ENCODE results near the gene ULK3.

ULK3 gene

DNA sequence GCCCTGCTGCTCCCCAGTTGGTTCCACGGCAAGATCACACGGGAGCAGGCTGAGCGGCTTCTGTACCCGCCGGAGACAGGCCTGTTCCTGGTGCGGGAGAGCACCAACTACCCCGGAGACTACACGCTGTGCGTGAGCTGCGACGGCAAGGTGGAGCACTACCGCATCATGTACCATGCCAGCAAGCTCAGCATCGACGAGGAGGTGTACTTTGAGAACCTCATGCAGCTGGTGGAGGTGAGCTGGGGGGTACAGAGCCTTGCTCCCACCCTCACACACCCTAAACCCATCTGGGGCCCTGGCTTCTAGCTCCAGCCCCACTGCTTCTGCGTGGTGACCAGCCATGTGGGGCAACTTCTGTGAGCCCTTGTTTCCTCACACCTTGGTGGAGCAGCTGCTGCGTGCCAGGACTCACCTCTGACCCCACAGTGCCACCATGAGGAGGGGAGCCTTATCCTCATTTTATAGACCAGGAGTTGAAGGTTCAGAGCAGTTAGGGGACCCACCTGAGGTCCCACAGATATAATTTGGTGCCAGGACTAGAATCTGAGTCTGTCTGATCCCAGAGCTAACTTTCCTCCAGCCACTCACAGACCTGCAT lies 43.6 kb downstream of the ULK3 start:
- no peak for DNase-seq (ENCODE audit: low read depth in 2 of 2)

DNA sequence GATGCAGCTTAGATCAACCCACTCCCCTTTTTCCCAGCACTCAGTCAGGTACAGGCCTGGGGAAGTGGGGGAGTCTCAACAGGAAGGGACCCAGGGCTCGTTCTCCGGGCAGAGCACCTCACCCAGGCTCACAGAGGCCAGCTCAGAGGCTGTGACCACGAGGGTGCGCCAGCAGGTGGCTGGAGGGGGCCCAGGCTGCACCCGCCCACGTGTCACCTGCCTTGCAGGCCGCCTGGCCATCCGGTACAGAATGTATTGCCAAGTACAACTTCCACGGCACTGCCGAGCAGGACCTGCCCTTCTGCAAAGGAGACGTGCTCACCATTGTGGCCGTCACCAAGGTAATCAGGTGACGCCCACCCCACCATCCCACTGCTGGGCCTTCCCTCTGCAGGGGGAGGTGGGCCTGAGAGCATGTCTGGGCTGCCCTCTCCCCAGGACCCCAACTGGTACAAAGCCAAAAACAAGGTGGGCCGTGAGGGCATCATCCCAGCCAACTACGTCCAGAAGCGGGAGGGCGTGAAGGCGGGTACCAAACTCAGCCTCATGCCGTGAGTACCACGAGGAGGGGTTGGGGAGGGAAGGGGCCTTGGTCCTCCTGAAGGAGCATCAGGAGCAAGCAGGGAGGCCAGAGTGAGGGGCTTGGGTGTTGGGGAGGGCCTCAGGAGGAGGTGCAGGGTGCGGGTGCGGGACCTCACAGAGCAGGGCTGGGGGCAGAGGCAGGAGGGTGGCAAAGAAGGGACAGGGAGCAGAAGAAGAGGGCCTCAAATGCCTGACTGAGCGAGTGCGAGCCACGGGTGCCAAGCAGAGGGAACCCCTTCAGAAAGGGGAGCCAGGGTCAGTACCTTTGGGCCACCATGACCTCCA lies 44.3 kb downstream of the ULK3 start:
- no peak for DNase-seq (ENCODE audit: low read depth in 2 of 2)

DNA sequence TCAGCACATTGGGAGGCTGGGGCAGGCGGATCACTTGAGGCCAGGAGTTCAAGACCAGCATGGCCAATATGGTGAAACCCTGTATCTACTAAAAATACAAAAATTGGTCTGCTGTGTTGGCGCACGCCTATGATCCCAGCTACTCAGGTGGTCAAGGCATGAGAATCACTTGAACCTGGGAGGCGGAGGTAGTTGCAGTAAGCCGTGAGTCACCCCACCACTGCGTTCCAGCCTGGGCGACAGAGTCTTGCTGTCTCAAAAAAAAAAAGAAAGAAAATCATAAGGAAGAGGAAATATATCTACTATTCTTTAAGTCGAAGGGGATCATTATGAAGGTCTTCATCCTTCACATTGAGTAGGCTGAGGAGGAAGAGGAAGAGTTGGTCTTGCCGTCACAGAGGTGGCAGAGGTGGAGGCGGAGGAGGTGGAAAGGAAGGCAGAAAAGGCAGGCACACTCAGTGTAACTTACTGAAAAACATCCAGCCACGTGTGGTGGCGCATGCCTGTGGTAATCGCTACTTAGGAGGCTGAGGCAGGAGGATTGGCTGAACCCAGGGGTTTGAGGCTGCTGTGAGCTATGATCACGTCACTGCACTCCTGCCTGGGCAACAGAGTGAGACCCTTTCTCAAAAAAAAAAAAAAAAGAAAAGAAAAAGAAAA lies 46.9 kb downstream of the ULK3 start:
- no peak for DNase-seq (ENCODE audit: low read depth in 2 of 2)

DNA sequence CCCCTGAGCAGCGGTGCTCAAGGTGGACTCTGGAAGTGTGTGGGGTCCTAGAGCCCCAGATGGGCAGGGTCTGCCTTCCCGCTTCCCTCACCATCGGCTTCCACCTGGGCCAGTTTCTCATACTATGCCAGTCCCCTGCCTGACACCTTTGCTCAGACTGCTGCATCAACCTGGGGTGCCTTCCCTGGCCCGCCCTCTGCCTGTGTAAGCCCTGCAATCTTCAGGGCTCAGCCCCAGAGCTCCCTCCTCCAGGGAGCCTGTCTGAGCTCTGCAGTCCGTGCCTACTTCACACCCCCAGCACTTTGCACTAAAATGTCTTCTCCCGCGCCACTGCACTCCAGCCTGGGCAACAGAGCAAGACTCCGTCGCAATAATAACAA lies 48.0 kb downstream of the ULK3 start:
- DNase-seq (ENCODE audit: low read depth in 2 of 2) = no peak

DNA sequence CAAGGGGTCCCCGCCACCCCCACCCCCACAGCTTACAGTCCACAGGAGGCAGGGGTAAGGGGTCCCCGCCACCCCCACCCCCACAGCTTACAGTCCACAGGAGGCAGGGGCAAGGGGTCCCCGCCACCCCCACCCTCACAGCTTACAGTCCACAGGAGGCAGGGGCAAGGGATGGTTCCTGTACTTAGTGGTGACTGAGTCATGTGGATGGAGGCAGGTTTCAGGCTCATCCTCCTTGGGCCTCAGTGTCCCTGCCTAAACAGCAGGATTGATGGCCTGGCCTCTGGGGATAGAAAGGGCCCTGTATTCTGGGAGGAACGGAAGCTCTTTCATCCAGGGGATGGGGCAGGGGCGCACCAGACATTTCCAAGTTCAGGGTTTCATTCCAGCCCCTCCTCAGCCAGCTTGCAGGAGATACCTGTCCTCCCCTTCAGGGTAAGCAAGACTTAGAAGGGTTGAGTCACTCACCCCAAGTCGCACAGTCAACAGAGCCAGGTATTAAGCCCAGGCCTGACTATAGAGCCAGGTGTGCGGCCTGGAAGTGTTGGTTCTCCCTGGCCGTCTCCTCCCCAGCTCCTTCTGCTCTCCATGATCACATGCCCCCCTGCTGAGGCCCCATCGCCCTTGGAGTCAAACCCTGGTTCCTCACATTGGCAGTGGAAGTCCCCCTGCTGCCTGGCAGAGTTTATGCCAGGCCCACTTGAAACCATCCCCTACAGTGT lies 48.5 kb downstream of the ULK3 start:
- DNase-seq (ENCODE audit: low read depth in 2 of 2) = no peak

DNA sequence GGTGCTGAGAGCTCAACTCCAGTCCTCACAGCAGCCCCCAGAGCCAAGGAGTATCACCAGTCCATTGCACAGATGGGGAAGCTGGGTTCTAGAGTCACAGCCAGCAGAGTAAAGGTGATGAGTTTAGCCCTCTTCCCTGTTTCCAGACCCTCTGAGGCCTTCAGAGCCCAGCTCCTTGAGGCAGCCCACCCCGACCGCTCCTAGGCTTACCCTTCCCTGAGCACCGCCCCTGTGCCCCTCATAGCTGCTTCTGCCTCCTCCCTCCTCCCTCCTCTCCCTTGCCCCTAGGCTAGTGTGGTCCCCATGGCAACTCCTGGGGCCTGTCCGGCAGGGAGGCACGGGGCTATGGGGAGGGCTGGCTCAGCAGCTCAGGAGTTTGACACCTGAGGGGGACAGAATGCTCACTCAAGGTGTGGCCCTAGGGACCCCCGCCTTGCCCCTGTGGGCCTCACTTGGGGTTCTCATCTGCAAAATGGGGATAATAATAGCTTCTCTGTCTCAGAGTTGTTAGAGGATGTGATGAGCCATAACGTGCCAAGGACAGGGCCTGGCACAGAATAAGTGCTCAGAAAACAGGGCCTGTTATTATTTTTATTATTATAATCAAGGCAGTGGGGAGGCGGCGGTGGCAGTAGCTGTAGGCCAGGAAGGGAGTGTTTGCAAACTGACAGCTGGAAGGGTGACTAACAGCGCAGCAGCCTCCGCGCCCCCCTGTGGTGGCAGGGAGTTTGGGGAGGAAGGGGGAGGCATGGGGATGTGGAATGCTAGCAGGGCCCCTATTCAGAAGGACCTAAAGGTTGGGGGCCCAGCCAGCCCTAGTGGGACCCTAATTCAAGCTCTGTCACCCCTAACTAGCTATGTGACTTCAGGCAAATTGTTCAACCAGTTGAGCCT lies 49.6 kb downstream of the ULK3 start:
- DNase-seq (ENCODE audit: low read depth in 2 of 2) = peak; percentile 54 to 57

DNA sequence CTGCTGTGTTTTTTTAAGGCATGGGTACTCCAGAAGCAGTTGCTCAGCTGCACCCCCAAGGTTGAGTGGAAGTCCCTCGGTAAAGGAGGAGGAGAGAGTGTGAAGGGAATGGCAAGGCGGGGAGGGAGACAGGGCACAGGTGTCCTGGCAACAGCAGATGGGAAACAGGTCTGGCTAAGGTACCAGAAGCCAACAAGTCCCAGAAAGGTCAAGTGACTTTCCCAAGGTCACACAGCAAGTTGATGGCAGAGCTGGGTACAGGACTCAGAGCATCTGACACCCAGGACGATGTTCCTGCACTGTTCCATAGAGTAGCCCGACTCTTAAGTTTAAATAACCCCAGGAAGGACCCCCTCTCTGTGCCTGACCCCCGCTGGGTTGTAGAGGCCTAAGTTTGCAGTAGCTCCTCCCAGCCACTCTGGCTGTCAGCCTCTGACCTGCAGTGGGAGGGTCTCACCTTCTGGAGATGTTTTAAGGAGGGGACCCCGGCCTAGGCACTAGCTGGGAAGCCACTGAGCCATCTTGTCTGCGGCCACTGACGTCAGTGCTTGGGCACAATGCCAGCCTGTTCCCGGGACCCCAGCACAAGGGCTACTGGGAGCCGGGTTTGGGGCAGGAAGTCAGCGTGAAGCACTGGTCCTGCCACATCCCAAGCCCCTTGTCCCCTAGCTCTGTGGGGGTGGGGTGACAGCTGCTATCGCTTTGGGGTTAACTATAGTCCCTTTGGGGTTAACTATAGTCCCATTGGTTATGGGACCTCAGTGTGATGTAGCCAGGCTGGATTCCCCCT lies 50.5 kb downstream of the ULK3 start:
- DNase-seq (ENCODE audit: low read depth in 2 of 2) = no peak

DNA sequence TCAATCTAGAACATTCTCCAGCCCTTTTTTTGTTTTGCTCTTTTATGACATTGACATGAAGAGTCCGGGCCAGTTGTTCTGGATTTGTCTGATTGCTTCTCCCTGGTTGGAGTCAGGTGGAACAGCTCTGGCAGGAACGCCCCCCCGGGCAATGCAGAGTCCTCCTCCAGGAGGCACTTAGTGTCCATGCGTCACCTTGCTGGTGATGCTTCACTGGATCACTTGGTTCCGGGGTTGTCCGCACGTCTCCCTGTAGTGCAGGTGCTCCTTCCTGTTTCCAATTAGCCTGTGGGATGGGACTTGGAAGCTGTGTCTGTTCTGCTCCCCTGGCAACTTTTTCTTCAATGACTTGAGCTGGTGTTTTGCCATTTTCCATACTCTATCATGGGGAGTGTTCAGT lies 51.3 kb downstream of the ULK3 start:
- no peak for DNase-seq (ENCODE audit: low read depth in 2 of 2)

DNA sequence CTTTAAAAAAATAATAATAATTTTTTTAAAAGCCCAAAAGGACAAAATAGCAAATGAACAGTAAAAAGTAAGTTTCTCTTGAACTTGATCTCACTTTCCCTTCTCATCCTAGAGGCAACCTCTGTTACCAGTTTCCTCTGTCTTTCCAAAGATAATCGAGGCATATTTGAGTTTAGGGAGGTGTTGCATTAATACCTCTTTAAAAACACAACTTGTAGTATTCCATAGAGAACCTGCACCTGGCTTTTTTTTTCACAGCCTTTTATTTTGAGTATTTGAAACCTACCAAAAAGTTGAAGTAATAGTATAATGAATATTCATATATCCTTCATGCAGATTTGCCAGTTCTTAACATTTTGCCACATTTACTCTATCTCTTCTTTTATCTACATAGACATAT lies 51.9 kb downstream of the ULK3 start:
- no peak for DNase-seq (ENCODE audit: low read depth in 2 of 2)

DNA sequence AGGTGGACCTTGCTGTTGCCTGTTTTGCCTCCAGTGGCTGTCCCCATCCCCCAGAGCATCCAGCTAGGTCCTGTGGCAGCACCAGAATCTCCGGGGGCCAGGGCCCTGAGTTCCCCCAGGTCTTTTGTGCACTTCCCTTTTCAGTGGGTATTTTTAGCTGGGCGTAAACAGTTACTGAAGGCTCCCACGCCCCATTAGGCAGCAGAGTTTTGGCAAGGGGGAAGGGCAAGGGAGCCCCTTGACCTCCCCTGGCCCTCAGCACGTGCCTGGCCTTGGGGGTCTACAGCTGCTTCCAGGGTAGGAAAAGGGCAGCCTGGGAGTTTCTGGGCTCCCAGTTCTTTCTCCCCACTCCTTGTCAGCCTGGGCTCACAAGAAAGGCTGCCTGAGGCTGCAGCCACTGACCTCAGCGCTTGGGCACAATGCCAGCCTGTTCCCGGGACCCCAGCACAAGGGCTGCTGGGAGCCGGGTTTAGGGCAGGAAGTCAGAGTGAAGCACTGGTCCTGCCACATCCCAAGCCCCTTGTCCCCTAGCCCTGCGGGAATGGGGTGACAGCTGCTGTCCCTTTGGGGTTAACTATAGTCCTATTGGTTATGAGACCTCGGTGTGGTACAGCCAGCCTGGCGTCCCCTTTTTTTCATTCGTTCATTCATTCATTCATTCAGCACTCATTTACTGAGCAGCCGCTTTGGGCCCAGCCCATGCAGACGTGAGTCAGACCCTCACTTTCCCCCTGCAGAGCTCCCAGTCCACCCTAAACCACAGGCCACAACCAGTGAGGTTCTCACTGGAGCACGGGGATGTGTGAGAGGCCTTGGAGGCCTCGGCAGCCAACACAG lies 52.7 kb downstream of the ULK3 start:
- DNase-seq (ENCODE audit: low read depth in 2 of 2) = peak in 1 of 2 donors; percentile 45

DNA sequence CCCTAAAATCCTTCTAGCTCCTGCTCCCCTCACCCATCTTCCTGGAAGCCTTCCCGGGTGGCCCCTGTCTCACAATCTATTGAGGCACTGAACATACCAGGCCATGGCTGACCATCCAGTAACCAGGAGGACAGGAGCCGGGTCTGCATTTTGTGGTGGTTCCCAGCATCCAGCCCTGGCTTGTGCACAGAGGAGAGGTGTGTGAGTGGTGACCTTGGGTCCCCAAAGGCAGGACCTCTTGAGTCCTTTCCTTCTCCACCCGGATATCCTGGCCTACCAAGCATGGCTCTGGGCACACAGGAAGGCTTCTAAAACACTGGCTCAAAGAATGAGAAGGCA lies 53.2 kb downstream of the ULK3 start:
- no peak for DNase-seq (ENCODE audit: low read depth in 2 of 2)

DNA sequence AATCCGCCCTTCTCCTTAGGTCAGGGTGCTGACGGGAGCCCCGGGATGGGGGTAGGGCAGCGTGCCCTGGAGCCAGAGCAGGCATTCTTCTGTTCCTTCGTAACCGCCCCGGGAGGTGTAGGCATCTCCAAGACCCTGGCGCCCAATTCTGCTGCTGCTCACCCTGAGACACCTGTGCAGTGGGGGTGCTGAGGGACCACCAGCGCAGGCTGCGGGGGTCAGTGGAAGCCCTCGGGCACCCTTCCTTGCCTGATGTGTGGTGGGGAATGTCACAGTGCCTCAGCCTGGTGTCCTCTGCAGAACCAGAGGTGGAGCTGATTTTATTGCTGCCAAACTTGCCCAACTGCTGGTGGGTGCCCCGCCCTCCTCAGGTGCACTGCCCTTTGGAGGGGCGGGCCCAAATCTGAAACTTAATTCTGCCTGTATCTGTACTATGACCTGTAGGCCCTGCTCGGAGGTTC lies 53.8 kb downstream of the ULK3 start:
- DNase-seq (ENCODE audit: low read depth in 2 of 2) = no peak

DNA sequence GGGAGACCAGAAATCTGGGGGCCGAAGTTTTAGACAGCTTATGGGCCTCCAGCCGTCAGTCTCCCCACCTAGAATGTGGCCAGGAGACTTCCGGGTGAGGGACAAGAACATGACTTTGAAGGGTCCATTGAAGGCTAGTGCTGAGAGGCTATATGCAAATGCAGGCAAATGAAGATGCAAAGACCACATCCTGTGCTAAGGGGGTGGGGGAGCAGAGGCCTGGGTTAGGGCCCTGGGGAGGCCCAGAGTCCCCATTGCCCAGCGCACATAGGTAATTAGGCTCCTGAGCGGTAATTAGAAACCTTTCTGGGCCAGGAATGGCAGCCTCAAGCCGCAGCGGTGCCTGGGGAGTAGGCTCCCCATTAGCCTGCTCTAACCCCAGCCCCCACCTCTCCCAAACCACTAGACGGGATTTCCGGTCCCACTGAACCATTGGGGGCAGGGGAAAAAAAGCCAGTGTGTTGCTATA lies 54.2 kb downstream of the ULK3 start:
- DNase-seq (ENCODE audit: low read depth in 2 of 2) = no peak

DNA sequence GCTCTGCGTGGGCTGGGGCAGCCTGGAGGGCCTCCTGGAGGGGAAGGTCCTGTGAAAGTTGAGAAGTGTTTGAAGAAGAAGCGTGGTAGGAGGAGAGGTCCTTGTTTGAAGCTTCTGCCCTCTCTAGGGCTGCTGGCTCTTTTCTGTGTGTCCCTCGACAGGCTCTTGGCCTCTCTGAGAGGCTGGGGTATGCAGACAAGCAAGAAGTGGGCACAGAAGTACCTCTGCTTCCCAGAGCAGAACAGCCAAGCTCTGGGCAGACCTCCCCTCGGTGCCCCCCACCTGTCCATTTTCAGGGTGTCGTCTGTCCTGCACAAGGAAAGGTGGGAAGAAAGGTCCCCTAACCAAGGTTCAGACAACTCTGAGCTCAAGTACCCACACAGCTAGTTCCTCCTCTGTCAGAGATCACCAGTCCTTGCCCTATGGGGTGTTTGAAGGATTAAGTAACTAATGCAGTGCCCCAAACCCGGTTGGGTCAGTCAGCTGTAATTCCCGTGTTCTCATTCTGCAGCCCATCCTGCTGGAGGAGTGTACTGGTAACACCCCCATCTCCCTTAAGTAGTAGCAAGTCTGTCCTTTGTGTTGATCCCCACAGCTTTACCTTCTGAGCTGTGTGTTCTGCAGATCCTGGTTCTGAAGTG lies 54.8 kb downstream of the ULK3 start:
- no peak for DNase-seq (ENCODE audit: low read depth in 2 of 2)

DNA sequence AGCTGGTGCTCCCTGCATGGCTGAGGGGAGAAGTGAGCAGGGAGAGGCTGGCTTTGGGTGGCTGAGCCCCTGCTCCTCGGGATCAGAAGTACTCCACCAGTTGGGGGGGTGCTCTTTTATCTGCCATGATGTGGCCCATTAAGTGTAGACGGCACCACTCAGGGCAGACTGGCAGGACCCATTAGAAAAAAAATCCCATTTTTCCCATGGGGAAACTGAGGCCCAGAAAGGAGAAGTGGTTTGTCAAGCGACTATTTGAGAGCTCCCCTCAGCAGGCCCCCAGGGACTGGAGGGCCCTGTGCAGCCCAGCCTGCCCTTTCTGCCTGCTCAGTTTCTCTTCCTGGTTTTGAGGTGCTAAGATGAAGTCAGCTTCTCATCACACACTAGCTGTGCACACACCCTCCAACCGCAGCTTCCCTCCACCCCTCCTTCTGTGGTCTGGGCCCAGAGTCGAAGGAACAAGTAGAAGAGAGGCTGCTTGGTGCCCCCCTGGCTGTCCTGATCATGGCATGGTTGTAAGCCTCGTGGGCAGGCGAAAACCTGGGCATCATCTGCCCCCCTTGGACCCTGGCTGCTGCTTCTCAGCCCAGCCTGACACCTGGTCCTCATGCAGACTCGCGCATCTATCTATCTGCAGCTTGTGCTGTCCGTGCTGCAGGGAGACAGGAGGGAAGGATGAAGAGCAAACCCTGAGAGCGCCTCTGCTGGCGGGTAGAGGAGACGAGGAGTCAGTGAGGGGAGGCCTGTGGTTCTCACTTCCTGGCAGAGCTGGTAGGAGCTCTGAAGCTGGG lies 55.5 kb downstream of the ULK3 start:
- peak; percentile 86 to 88 for DNase-seq (ENCODE audit: low read depth in 2 of 2)

DNA sequence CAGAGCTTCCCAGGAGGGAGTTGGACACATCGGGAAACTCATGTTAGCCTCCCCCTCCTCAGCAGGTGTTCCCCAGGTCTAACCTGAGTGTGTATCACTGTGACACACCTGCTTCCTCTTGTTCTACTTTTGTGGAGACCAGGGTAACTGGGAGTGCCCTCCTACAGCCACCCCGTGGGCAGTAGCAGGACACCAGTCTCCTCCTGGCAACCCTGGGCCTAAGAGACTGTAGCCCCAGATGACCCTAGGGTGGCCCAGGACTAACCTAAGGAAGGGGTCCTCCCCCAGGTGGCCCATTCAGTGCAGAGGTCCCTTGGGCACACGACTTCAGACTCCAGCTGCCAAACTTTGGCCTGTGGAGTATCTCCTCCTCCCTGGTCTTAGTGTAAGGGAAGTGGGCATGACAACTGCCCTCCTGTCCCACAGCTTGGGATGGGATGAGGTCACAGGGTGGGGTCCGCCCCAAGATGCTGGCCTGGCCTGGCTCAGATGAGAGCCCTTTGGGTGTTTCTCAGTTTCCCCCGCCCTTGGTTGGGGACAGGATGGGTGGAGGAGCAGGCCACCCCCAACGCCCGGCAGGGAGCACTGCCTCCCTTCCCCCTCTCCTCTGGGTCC lies 56.3 kb downstream of the ULK3 start:
- no peak for DNase-seq (ENCODE audit: low read depth in 2 of 2)
